Stimulated activated CD4-positive, alpha-beta T cell treated with anti-CD3 and anti-CD28 coated beads, Interleukin-1b, Interleukin-23, amount 100 ng/mL, for 1 hour (primary cell): ENCODE measurements around the gene CSAG2.
"Not testable (repeated sequence)": the region's sequence is repeated elsewhere in the genome, so short reads cannot be mapped to it uniquely, and the experiment has no call there.

Source experiments
- DNase-seq, 2 donors: peaks; one replicate each; pipeline ENCODE4 v3.0.0-alpha.2; 2020; ENCODE audit warnings: low read depth in 2 of 2

Gene CSAG2

GRCh38 chrX:152709173-152709572 is at the start of gene CSAG2:
TSS of gene CSAG2 (minus strand) at chrX:152709273. CDS start at chrX:152709112, 161 bp downstream.
- not testable (repeated sequence) for DNase-seq

- not testable (repeated sequence) for DNase-seq
Observed at GRCh38 chrX:152754871-152755270, 45.8 kb upstream of the CSAG2 start.

DNA sequence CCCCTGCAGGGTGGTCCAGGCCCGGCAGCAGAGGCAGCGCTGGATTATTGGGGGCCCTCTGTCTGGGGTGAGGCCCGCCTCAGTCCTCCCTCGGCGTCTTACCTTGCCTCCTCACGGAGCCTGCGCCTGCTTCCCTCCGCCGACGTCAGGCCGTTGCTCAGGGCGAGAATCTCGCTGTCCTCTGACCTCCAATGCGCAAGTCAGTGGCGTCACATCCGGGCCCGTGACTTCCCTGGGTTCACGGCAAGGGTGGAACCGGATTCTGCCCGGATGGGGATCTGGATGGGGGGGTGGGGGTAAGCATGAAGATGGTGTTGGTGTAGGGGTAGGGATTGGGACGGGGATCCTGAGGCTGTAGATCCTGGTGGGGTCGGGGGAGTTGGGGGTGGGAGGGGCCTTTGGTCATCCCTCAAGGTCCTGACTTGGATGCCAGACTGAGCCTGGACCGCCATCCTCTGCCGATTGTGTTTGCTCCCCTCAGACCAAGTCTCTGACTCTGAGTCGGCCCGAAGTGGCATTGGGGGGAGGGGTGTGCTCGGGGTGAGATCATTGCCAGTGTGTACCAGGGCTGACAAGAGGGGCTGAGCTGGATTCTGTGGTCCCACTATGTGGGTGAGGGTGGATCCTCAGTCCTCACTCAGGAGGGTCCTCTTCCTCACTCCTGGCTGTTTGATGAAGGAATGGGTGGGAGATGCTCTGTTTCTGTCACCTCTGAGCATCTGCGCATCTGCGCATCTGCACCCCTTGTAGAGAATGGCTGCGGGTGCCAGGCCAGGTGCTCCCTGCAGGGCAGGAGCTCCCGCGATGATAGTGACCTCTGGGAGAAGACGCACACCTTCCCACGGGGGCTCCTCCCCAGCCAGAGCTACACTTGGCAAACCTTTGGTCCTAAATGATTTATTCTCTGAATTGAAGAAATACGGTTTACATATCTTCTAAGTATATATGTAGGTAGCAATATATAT is 44.9 kb upstream of the CSAG2 start, which contains the start of gene MAGEA2:
MAGEA2 (minus strand) TSS at position 157 of the 965 bp plus-strand sequence. CDS start 2,479 bp downstream, outside the sequence.
- not testable (repeated sequence) for DNase-seq

DNA sequence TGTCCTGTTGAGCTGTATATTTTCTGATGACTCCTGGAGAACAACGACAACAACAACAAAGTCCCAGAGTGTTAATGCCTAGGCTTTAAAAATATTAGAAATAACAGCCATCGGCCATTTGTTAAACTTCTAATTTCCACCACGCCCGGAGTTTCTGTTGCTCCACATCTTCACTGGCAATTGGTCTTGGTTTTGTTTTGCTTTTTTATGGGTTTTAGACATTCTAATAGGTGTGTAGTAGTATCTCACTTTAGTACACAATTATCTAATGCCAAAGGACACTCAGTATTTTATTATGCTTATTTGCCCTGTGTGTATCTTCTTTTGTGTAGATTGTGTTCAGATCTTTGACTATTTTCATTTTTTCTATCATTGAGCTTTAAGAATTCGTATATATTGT is 29.5 kb upstream of the CSAG2 start:
- no peak for DNase-seq

- DNase-seq: not testable (repeated sequence)
Observed at GRCh38 chrX:152736528-152736927, 27.5 kb upstream of the CSAG2 start.

- DNase-seq: no peak
Observed at GRCh38 chrX:152735860-152736511, 26.9 kb upstream of the CSAG2 start.

DNA sequence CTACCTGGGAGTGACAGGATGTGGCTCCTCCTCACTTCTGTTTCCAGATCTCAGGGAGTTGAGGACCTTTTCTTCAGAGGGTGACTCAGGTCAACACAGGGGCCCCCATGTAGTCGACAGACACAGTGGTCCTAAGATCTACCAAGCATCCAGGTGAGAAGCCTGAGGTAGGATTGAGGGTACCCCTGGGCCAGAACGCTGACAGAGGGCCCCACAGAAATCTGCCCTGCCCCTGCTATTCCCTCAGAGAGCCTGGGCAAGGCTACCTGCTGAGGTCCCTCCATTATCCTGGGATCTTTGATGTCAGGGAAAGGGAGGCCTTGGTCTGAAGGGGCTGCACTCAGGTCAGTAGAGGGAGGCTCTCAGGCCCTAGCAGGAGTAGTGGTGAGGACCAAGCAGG is 26.0 kb upstream of the CSAG2 start:
- no peak for DNase-seq

DNA sequence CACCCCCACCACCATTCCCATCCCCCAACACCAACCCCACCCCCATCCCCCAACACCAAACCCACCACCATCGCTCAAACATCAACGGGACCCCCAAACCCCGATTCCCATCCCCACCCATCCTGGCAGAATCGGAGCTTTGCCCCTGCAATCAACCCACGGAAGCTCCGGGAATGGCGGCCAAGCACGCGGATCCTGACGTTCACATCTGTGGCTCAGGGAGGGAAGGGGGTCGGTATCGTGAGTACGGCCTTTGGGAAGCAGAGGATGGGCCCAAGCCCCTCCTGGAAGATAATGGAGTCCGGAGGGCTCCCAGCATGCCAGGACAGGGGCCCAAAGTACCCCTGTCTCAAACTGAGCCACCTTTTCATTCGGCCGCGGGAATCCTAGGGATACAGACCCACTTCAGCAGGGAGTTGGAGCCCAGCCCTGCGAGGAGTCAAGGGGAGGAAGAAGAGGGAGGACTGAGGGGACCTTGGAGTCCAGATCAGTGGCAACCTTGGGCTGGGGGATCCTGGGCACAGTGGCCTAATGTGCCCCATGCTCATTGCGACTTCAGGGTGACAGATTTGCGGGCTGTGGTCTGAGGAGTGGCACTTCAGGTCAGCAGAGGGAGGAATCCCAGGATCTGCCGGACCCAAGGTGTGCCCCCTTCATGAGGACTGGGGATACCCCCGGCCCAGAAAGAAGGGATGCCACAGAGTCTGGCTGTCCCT is 25.2 kb upstream of the CSAG2 start:
- not testable (repeated sequence) for DNase-seq

DNA sequence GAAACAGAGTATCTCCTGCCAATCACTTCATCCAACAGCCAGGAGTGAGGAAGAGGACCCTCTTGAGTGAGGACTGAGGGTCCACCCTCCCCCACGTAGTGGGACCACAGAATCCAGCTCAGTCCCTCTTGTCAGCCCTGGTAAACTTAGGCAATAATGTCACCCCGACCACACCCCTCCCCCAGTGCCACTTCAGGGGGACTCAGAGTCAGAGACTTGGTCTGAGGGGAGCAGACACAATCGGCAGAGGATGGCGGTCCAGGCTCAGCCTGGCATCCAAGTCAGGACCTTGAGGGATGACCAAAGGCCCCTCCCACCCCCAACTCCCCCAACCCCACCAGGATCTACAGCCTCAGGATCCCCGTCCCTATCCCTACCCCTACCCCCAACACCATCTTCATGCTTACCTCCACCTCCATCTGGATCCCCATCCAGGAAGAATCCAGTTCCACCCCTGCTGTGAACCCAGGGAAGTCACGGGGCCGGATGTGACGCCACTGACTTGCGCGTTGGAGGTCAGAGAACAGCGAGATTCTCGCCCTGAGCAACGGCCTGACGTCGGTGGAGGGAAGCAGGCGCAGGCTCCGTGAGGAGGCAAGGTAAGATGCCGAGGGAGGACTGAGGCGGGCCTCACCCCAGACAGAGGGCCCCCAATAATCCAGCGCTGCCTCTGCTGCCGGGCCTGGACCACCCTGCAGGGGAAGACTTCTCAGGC is 24.3 kb upstream of the CSAG2 start, which contains the start of the genes CSAG1 and MAGEA12:
CSAG1 (minus strand) TSS at position 461 of the 715 bp plus-strand sequence. CDS start 1,261 bp downstream, outside the sequence.
MAGEA12 (plus strand) TSS at position 497 of the 715 bp plus-strand sequence. CDS start 2,405 bp downstream, outside the sequence.
- DNase-seq: no peak

DNA sequence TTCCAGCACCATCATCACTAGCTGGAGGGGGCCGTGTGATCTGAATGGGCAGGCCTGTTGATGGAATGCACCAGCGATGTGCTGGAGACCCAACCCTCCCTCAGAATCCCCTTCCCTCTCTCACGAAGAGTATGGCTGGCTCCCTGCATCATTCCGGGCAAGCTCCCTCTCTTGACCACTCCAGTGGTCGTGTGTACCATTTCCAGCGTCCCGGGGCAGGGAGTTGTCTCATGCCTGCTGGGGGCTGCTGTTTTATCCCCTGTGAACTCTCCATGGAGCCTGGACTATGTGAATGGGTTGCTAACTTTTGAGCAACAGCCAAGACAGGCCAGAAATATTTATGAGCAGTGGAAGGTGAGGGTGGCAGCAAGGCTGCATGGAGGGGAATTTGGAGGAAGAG is 16.3 kb upstream of the CSAG2 start:
- DNase-seq: no peak

DNA sequence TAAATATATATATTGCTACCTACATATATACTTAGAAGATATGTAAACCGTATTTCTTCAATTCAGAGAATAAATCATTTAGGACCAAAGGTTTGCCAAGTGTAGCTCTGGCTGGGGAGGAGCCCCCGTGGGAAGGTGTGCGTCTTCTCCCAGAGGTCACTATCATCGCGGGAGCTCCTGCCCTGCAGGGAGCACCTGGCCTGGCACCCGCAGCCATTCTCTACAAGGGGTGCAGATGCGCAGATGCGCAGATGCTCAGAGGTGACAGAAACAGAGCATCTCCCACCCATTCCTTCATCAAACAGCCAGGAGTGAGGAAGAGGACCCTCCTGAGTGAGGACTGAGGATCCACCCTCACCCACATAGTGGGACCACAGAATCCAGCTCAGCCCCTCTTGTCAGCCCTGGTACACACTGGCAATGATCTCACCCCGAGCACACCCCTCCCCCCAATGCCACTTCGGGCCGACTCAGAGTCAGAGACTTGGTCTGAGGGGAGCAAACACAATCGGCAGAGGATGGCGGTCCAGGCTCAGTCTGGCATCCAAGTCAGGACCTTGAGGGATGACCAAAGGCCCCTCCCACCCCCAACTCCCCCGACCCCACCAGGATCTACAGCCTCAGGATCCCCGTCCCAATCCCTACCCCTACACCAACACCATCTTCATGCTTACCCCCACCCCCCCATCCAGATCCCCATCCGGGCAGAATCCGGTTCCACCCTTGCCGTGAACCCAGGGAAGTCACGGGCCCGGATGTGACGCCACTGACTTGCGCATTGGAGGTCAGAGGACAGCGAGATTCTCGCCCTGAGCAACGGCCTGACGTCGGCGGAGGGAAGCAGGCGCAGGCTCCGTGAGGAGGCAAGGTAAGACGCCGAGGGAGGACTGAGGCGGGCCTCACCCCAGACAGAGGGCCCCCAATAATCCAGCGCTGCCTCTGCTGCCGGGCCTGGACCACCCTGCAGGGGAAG is 5.0 kb upstream of the CSAG2 start, which contains the start of gene MAGEA2B:
MAGEA2B (plus strand) TSS at position 814 of the 973 bp plus-strand sequence. CDS start 2,479 bp downstream, outside the sequence.
- DNase-seq: not testable (repeated sequence)

DNA sequence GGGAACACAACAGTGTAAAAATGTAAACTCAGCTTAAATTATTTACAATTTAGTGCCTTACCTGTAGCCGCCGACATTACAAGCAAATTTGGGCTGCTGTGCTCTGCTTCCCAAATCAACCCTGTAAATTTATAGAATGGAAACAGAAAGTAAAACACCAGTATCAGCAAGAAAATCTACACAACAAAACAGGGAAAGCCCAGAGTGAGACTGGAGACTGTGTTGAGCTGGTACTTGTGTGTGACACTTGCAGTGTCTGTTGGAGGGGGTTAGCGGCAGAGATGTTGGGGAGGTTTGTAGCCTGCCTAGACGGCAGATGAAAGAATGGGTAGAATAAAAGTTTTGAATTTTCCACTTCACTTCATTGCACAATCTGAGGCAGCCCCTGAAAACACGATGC is 4.1 kb upstream of the CSAG2 start:
- DNase-seq: not testable (repeated sequence)

GRCh38 chrX:152706500-152706899 is 2.6 kb downstream of the CSAG2 start:
- DNase-seq: not testable (repeated sequence)

DNA sequence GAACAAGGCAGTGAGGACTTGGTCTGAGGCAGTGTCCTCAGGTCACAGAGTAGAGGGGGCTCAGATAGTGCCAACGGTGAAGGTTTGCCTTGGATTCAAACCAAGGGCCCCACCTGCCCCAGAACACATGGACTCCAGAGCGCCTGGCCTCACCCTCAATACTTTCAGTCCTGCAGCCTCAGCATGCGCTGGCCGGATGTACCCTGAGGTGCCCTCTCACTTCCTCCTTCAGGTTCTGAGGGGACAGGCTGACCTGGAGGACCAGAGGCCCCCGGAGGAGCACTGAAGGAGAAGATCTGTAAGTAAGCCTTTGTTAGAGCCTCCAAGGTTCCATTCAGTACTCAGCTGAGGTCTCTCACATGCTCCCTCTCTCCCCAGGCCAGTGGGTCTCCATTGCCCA is 8.7 kb downstream of the CSAG2 start:
- DNase-seq: not testable (repeated sequence)

DNA sequence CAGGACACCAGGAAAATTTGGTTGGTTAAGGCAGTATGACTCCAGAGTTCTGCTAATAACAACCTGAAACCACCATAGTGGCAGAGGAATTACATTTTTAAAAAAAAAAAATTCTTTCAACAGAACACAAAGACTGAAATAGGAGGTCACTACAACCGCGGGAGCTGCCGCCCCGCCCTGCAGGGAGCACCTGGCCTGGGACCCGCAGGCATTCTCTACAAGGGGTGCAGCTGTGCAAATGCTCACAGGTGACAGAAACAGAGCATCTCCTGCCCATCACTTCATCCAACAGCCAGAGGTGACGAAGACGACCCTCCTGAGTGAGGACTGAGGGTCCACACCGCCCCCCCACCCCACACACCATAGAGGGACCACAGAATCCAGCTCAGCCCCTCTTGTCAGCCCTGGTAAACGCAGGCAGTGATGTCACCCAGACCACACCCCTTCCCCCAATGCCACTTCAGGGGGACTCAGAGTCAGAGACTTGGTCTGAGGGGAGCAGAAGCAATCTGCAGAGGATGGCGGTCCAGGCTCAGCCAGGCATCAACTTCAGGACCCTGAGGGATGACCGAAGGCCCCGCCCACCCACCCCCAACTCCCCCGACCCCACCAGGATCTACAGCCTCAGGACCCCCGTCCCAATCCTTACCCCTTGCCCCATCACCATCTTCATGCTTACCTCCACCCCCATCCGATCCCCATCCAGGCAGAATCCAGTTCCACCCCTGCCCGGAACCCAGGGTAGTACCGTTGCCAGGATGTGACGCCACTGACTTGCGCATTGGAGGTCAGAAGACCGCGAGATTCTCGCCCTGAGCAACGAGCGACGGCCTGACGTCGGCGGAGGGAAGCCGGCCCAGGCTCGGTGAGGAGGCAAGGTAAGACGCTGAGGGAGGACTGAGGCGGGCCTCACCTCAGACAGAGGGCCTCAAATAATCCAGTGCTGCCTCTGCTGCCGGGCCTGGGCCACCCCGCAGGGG is 10.8 kb downstream of the CSAG2 start, which contains the start of gene MAGEA3:
MAGEA3 (plus strand) TSS at position 843 of the 980 bp plus-strand sequence. CDS start 2,039 bp downstream, outside the sequence.
- DNase-seq: not testable (repeated sequence)

DNA sequence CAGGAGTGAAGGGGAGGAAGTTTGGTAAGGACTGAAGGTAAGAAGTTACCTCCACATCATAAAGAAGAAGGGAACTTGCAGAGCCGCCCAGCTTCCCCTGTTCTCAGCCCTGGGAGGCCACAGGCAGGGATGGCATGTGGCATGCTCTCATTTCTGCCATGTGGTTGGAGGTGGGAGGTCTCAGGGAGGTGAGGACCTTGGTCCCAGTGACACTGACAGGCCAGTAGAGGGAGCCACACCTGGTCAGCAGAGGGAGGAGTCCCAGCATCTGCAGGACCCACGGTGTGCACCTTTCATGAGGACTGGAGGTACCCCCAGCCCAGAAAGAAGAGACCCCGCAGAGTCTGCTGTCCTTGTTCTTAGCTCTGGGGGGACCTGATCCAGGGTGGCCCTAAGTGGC is 28.1 kb downstream of the CSAG2 start:
- not testable (repeated sequence) for DNase-seq

- DNase-seq: not testable (repeated sequence)
Observed at GRCh38 chrX:152674652-152675051, 34.4 kb downstream of the CSAG2 start.

GRCh38 chrX:152674135-152674534 is 34.9 kb downstream of the CSAG2 start:
- no peak for DNase-seq
